CD14-positive monocyte (primary cell): ENCODE data around the gene FRMPD4. TPM values are rescaled to one million over a fixed set of nuclear protein-coding genes. Genes with fewer than 3 reads are reported as not detected.

ENCODE experiments used
- DNase-seq, 3 donors: peaks; one replicate each; pipeline ENCODE4 v3.0.0-alpha.2; 2011 to 2022
- H2AFZ ChIP-seq: 2 replicates; pipeline ENCODE4 v1.6.0; 2012; ENCODE audit warnings: mild to moderate bottlenecking, low read depth, low read length, inconsistent platforms; ENCODE audit not compliant: insufficient read depth, poor library complexity, severe bottlenecking
- H3K27ac ChIP-seq, 2 donors: 1 replicate in 1 of 2; 2 replicates in 1 of 2; pipeline ENCODE4 v1.5.1; 2012 to 2013; ENCODE audit warnings: low read length in 2 of 2, control low read depth in 1 of 2, inconsistent platforms in 1 of 2, low read depth in 1 of 2, mild to moderate bottlenecking in 1 of 2
- H3K27me3 ChIP-seq, 2 donors: one replicate each; pipeline versions ENCODE4 v1.6.0 to v1.6.1; 2011 to 2013; ENCODE audit warnings: low read length in 2 of 2; ENCODE audit not compliant: control insufficient read depth in 2 of 2, insufficient read depth in 2 of 2
- H3K36me3 ChIP-seq, 2 donors: replicated peaks in 1 of 2; 1 replicate in 1 of 2; 2 replicates in 1 of 2; pipeline versions ENCODE4 v1.5.1 to v1.6.1; 2012 to 2013; ENCODE audit warnings: low read length in 2 of 2, control low read depth in 1 of 2, inconsistent platforms in 1 of 2, mild to moderate bottlenecking in 1 of 2; ENCODE audit not compliant: insufficient read depth in 2 of 2, control insufficient read depth in 1 of 2
- H3K4me1 ChIP-seq, 2 donors: 1 replicate in 1 of 2; 2 replicates in 1 of 2; pipeline versions ENCODE4 v1.5.1 to v1.6.1; 2012 to 2013; ENCODE audit warnings: low read length in 2 of 2, control low read depth in 1 of 2, inconsistent platforms in 1 of 2, mild to moderate bottlenecking in 1 of 2, moderate library complexity in 1 of 2; ENCODE audit not compliant: insufficient read depth in 2 of 2, control insufficient read depth in 1 of 2
- H3K4me2 ChIP-seq: replicated peaks from 2 replicates; pipeline ENCODE3; 2012; ENCODE audit warnings: low read length, moderate library complexity, mild to moderate bottlenecking; ENCODE audit not compliant: poor library complexity, severe bottlenecking; ENCODE audit errors: extremely low read depth
- H3K4me3 ChIP-seq, 3 experiments: fragments of 200-600 bp in 1 of 3; sonication (generic) in 1 of 3; replicated peaks in 1 of 3; 1 replicate in 2 of 3; 2 replicates in 1 of 3; pipeline ENCODE4 v1.5.1; 2011 to 2013; ENCODE audit warnings: low read length in 3 of 3, mild to moderate bottlenecking in 3 of 3, control low read depth in 2 of 3, low read depth in 2 of 3, inconsistent platforms in 1 of 3, moderate library complexity in 1 of 3
- H3K79me2 ChIP-seq: 2 replicates; pipeline ENCODE4 v1.6.0; 2012; ENCODE audit warnings: mild to moderate bottlenecking, control low read depth, inconsistent platforms, low read length, moderate library complexity; ENCODE audit not compliant: insufficient read depth
- H3K9ac ChIP-seq: 2 replicates; pipeline ENCODE4 v1.6.0; 2017; ENCODE audit warnings: low read length, mild to moderate bottlenecking; ENCODE audit not compliant: insufficient read depth, poor library complexity, severe bottlenecking
- H3K9me3 ChIP-seq, 2 donors: replicated peaks in 1 of 2; 1 replicate in 1 of 2; 2 replicates in 1 of 2; pipeline versions ENCODE4 v1.5.1 to v1.6.1; 2012 to 2013; ENCODE audit warnings: low read length in 2 of 2, control low read depth in 1 of 2; ENCODE audit not compliant: control insufficient read depth in 1 of 2, insufficient read depth in 1 of 2
- H4K20me1 ChIP-seq: 2 replicates; pipeline ENCODE4 v1.6.0; 2012; ENCODE audit warnings: mild to moderate bottlenecking, low read length, control low read depth, moderate library complexity; ENCODE audit not compliant: insufficient read depth
- H3K27ac Mint-ChIP-seq, 7 donors: one replicate each; pipeline ENCODE4 v1.8.0; 2020; ENCODE audit warnings: mild to moderate bottlenecking in 7 of 7, mixed read lengths in 7 of 7, moderate library complexity in 6 of 7, inconsistent platforms in 2 of 7
- H3K27me3 Mint-ChIP-seq, 3 donors: one replicate each; pipeline ENCODE4 v1.8.0; 2021 to 2022; ENCODE audit warnings: low read depth in 3 of 3, mild to moderate bottlenecking in 3 of 3, mixed read lengths in 3 of 3, moderate library complexity in 3 of 3, inconsistent platforms in 1 of 3
- H3K36me3 Mint-ChIP-seq, 2 donors: one replicate each; pipeline ENCODE4 v1.8.0; 2020; ENCODE audit warnings: mixed read lengths in 2 of 2, inconsistent platforms in 1 of 2, mild to moderate bottlenecking in 1 of 2
- H3K4me1 Mint-ChIP-seq: one replicate; pipeline ENCODE4 v1.8.0; 2020; ENCODE audit warnings: mild to moderate bottlenecking, mixed read lengths
- H3K4me3 Mint-ChIP-seq, 2 donors: one replicate each; pipeline ENCODE4 v1.8.0; 2020; ENCODE audit warnings: mild to moderate bottlenecking in 2 of 2, mixed read lengths in 2 of 2, moderate library complexity in 1 of 2
- H3K9me3 Mint-ChIP-seq, 7 donors: one replicate each; pipeline ENCODE4 v1.8.0; 2020 to 2022; ENCODE audit warnings: mixed read lengths in 7 of 7, mild to moderate bottlenecking in 6 of 7, moderate library complexity in 6 of 7, inconsistent platforms in 2 of 7
- CTCF ChIP-seq: fragments of 200-600 bp; IDR thresholded peaks from one replicate; pipeline ENCODE4 v1.8.0; 2022; ENCODE audit warnings: antibody characterized with exemption, mild to moderate bottlenecking
- WGBS: methylation state at CpG from one replicate; pipeline ENCODE4 v1.1.5; 2013; ENCODE audit warnings: missing lambda C conversion rate; ENCODE audit not compliant: insufficient coverage; 5-methylcytosine and 5-hydroxymethylcytosine counted together
- intact Hi-C, 2 donors: fragments of 100-400 bp; cut with micrococcal nuclease; formaldehyde crosslinking; loops; one replicate each; pipeline versions ENCODE4 v1.15.0 to v1.15.1; 2023
- polyA plus RNA-seq, 3 donors: library from polyadenylated mRNA; depleted of rRNA in 1 of 3; unstranded in 2 of 3; stranded (reverse) in 1 of 3; fragments of 300-500 nt in 2 of 3; fragments of >200 nt in 1 of 3; fragmentation: Illumina TruSeq in 2 of 3; gene quantifications; 1 replicate in 2 of 3; 2 replicates in 1 of 3; pipeline ENCODE4 v1.2.3, GENCODE V29; 2012 to 2021

The FRMPD4 gene
- polyA plus RNA-seq, 3 donors: not detected

GRCh38 chrX:12554206-12554605 is 415.9 kb downstream of the FRMPD4 start:
- Histone ChIP-seq H3K36me3 (no peaks in the 10 kb centered on the region), H3K9me3 (no peaks in the 10 kb centered on the region), H3K27me3 (no peaks in the 10 kb centered on the region), H3K4me2 (no peak overlapping the region), H2AFZ (no peak overlapping the region), H3K4me1 (no peaks in the 10 kb centered on the region), H4K20me1 (no peaks in the 10 kb centered on the region), H3K79me2 (no peaks in the 10 kb centered on the region), H3K9ac (no peak overlapping the region), H3K4me3 (no peak overlapping the region), H3K27ac (no peak overlapping the region)
- no peaks in the 10 kb centered on the region for H3K4me1 Mint-ChIP-seq
- TF ChIP-seq CTCF: no peak
- H3K27ac Mint-ChIP-seq: no peak overlapping the region
- H3K4me3 Mint-ChIP-seq: no peak overlapping the region
- DNase-seq: no peak
- intact Hi-C loops: no loop called here
- H3K27me3 Mint-ChIP-seq: peaks cover 0 to 4% (median 0%) of the 10 kb centered on the region in 3 donors
- no peaks in the 10 kb centered on the region for H3K36me3 Mint-ChIP-seq
- H3K9me3 Mint-ChIP-seq: peaks cover 0 to 2% (median 0%) of the 10 kb centered on the region in 7 donors

GRCh38 chrX:12563121-12563520 is 424.8 kb downstream of the FRMPD4 start:
- no CpG with 5 or more reads among the region's 1 CpG for WGBS
- Histone ChIP-seq H3K27ac (no peak overlapping the region), H3K4me2 (no peak overlapping the region), H3K9ac (no peak overlapping the region), H3K4me3 (no peak overlapping the region), H3K79me2 (no peaks in the 10 kb centered on the region), H3K36me3 (no peaks in the 10 kb centered on the region), H3K27me3 (peaks cover 0 to 4% of the 10 kb centered on the region in 2 donors), H3K4me1 (no peaks in the 10 kb centered on the region), H3K9me3 (no peaks in the 10 kb centered on the region), H4K20me1 (no peaks in the 10 kb centered on the region), H2AFZ (no peak overlapping the region)
- no peaks in the 10 kb centered on the region for H3K4me1 Mint-ChIP-seq
- TF ChIP-seq CTCF: no peak
- intact Hi-C loops: no loop called here
- no peaks in the 10 kb centered on the region for H3K36me3 Mint-ChIP-seq
- H3K27me3 Mint-ChIP-seq: peaks cover 0 to 5% (median 3%) of the 10 kb centered on the region in 3 donors
- no peak overlapping the region for H3K27ac Mint-ChIP-seq
- no peak for DNase-seq
- no peaks in the 10 kb centered on the region for H3K9me3 Mint-ChIP-seq
- H3K4me3 Mint-ChIP-seq: no peak overlapping the region
